ENCODE data around the gene PHLDA2. TPM values are rescaled to one million over a fixed set of nuclear protein-coding genes. Genes with fewer than 3 reads are reported as not detected.

PHLDA2 gene
- polyA plus RNA-seq, 2 donors: 19.6 to 61.7 TPM

DNA sequence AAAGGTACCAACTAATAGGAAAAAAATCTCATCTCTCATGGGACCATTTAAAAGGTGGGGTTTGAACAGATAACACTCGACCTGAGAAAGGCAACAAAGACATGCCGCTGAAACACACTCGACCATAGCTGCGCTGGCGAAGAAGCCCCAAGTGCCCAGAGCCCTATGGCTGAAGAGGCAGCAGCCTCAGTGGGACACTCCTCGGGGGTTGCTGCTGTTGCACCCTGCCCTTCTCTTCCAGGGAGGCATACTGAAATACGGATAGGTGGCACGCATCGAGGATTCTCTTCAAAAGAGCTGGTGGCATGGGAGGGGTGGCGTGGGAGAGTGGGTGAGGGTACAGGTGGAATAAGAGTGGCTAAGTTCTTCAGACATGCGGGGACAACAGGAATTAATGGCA, 18.5 kb upstream of the PHLDA2 start:
- no peaks in the 10 kb centered on the region for H3K27me3 ChIP-seq (ENCODE audit: control insufficient read depth in 1 of 2, insufficient read depth in 2 of 2, low read length in 2 of 2)
- peaks cover 5 to 35% of the 10 kb centered on the region in 2 donors for H3K36me3 ChIP-seq (ENCODE audit: control insufficient read depth in 2 of 2, insufficient read depth in 2 of 2, low read length in 1 of 2)
- no peak overlapping the region for H3K4me3 ChIP-seq (ENCODE audit: low read depth in 1 of 2, low read length in 2 of 2)
- H3K9me3 ChIP-seq (ENCODE audit: control insufficient read depth in 2 of 2, insufficient read depth in 1 of 2, low read depth in 1 of 2, low read length in 1 of 2): no peaks in the 10 kb centered on the region
- WGBS, 2 donors: 91 to 92% methylated on average over 11 of the region's 11 CpGs
- H3K4me1 ChIP-seq (ENCODE audit: control insufficient read depth in 2 of 2, insufficient read depth in 2 of 2, low read length in 1 of 2): peaks cover 0 to 7% of the 10 kb centered on the region in 2 donors
- no peak overlapping the region for H3K27ac ChIP-seq (ENCODE audit: low read depth in 2 of 2, low read length in 1 of 2)

DNA sequence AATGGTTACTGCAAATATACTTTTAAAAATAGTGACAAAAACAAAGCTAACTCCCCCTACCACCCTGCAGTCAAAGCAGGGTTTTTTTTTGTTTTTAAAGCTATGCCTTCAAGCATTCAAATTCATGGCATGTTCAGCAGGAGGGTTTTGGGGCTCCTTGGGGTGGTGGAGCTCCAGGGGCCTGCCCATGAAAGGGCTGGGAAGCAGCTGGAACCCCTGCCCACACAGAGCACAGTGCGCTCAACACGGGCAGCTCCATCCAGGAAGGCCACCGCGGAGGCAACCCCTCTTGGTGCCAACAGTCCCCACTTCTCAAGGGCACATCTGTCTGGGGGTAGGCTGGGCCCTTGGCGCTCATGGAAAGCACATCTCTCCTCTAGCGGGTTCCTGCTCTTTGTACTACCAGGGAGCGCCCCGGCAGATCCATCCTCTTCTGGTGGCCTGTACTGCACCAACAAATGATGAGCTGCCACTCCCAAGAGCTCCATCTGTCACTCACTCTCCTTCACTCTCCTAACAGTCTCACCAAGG, 16.6 kb upstream of the PHLDA2 start:
- peaks cover 0 to 26% of the 10 kb centered on the region in 2 donors for H3K36me3 ChIP-seq (ENCODE audit: control insufficient read depth in 2 of 2, insufficient read depth in 2 of 2, low read length in 1 of 2)

GRCh38 chr11:2945031-2945756, 16.0 kb upstream of the PHLDA2 start:
- Histone ChIP-seq H3K9me3 (ENCODE audit: control insufficient read depth in 2 of 2, insufficient read depth in 1 of 2, low read depth in 1 of 2, low read length in 1 of 2) (no peaks in the 10 kb centered on the region), H3K27ac (ENCODE audit: low read depth in 2 of 2, low read length in 1 of 2) (peak overlapping the region; percentile 36 to 60), H3K27me3 (ENCODE audit: control insufficient read depth in 1 of 2, insufficient read depth in 2 of 2, low read length in 2 of 2) (no peaks in the 10 kb centered on the region), H3K4me3 (ENCODE audit: low read depth in 1 of 2, low read length in 2 of 2) (no peak overlapping the region), H3K4me1 (ENCODE audit: control insufficient read depth in 2 of 2, insufficient read depth in 2 of 2, low read length in 1 of 2) (peaks cover 3 to 18% of the 10 kb centered on the region in 2 donors), H3K36me3 (ENCODE audit: control insufficient read depth in 2 of 2, insufficient read depth in 2 of 2, low read length in 1 of 2) (peaks cover 0 to 26% of the 10 kb centered on the region in 2 donors)
- 19 to 25% methylated on average over 16 of the region's 16 CpGs for WGBS, 2 donors

More for the DNA sequence above, 16.6 kb upstream of the PHLDA2 start:
- WGBS, 2 donors: 65 to 72% methylated on average over 8 of the region's 8 CpGs
- no peaks in the 10 kb centered on the region for H3K27me3 ChIP-seq (ENCODE audit: control insufficient read depth in 1 of 2, insufficient read depth in 2 of 2, low read length in 2 of 2)
- H3K9me3 ChIP-seq (ENCODE audit: control insufficient read depth in 2 of 2, insufficient read depth in 1 of 2, low read depth in 1 of 2, low read length in 1 of 2): no peaks in the 10 kb centered on the region
- H3K4me1 ChIP-seq (ENCODE audit: control insufficient read depth in 2 of 2, insufficient read depth in 2 of 2, low read length in 1 of 2): peaks cover 3 to 12% of the 10 kb centered on the region in 2 donors
- H3K27ac ChIP-seq (ENCODE audit: low read depth in 2 of 2, low read length in 1 of 2): peak overlapping the region in 1 of 2 donors; percentile 40
- H3K4me3 ChIP-seq (ENCODE audit: low read depth in 1 of 2, low read length in 2 of 2): no peak overlapping the region

GRCh38 chr11:2944530-2944929, 15.3 kb upstream of the PHLDA2 start:
- Histone ChIP-seq H3K27ac (ENCODE audit: low read depth in 2 of 2, low read length in 1 of 2) (no peak overlapping the region), H3K4me3 (ENCODE audit: low read depth in 1 of 2, low read length in 2 of 2) (no peak overlapping the region), H3K9me3 (ENCODE audit: control insufficient read depth in 2 of 2, insufficient read depth in 1 of 2, low read depth in 1 of 2, low read length in 1 of 2) (no peaks in the 10 kb centered on the region), H3K4me1 (ENCODE audit: control insufficient read depth in 2 of 2, insufficient read depth in 2 of 2, low read length in 1 of 2) (peaks cover 3 to 18% of the 10 kb centered on the region in 2 donors), H3K27me3 (ENCODE audit: control insufficient read depth in 1 of 2, insufficient read depth in 2 of 2, low read length in 2 of 2) (no peaks in the 10 kb centered on the region), H3K36me3 (ENCODE audit: control insufficient read depth in 2 of 2, insufficient read depth in 2 of 2, low read length in 1 of 2) (peaks cover 0 to 20% of the 10 kb centered on the region in 2 donors)
- 91% methylated on average over 24 of the region's 24 CpGs for WGBS, 2 donors

DNA sequence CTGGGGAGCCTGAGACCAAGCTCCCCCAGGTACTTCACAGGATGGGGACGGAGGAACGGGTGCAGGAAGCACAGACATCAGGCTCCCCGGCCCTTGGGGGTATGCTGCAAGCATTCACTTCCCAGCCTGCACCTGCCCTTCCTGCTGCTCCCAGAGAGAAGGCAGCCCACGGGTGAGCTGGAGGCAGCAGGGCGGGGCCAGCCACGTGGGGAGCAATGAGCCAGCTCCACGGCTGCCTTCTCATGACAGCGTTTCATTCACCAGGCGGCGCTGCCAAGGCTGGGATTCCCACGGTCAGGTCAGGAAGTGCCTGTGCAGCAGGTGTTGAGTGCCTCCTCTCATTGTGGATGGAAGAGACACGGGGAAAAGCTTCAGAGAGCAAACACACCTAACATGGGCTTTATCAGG, 14.5 kb upstream of the PHLDA2 start:
- H3K9me3 ChIP-seq (ENCODE audit: control insufficient read depth in 2 of 2, insufficient read depth in 1 of 2, low read depth in 1 of 2, low read length in 1 of 2): no peaks in the 10 kb centered on the region
- WGBS, 2 donors: 37 to 46% methylated on average over 12 of the region's 12 CpGs
- H3K27ac ChIP-seq (ENCODE audit: low read depth in 2 of 2, low read length in 1 of 2): peak overlapping the region; percentile 17 to 38
- H3K36me3 ChIP-seq (ENCODE audit: control insufficient read depth in 2 of 2, insufficient read depth in 2 of 2, low read length in 1 of 2): peaks cover 0 to 15% of the 10 kb centered on the region in 2 donors
- peaks cover 3 to 18% of the 10 kb centered on the region in 2 donors for H3K4me1 ChIP-seq (ENCODE audit: control insufficient read depth in 2 of 2, insufficient read depth in 2 of 2, low read length in 1 of 2)
- H3K27me3 ChIP-seq (ENCODE audit: control insufficient read depth in 1 of 2, insufficient read depth in 2 of 2, low read length in 2 of 2): no peaks in the 10 kb centered on the region
- no peak overlapping the region for H3K4me3 ChIP-seq (ENCODE audit: low read depth in 1 of 2, low read length in 2 of 2)

DNA sequence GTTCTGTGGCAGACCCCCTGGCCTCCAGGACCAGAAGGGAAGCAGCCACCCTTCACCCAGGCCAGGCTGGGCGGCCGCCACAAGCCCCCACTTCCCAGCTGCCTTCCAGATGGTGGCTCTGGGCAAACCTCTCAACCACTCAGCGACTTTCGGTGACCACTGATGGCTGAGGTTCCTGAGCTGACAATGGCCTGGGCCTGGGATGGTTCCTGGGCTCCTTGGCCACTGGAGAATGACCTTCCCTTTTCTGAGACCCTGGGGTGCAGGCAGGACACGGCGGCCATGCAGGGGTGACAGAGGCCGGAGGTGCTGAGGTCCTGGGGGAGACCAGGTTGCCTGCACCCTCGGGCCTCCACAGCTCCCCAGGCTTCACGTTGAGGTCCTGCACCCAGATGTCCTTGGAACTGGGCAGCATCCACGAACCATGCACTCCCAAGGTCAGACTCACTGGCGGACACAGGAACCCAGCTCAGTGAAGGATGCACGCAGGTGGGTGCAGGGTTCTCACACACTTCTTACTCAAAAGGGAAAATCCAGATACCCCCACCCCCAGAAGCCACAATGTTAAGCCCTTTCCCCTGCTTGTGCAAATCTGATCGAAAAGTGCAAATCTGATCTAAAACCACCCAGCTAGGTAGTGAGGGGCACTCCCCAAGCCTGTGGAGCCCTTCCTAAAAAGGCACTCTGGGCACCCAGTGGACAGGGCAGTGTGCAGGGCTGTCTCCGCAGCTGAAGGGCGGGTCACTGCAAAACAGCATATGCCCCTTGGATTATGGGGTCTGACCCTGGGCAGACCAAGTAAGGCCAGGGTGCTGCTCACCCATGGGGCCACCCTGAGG, 13.9 kb upstream of the PHLDA2 start:
- no peaks in the 10 kb centered on the region for H3K27me3 ChIP-seq (ENCODE audit: control insufficient read depth in 1 of 2, insufficient read depth in 2 of 2, low read length in 2 of 2)
- H3K36me3 ChIP-seq (ENCODE audit: control insufficient read depth in 2 of 2, insufficient read depth in 2 of 2, low read length in 1 of 2): peaks cover 0 to 9% of the 10 kb centered on the region in 2 donors
- peaks cover 3 to 18% of the 10 kb centered on the region in 2 donors for H3K4me1 ChIP-seq (ENCODE audit: control insufficient read depth in 2 of 2, insufficient read depth in 2 of 2, low read length in 1 of 2)
- 81 to 83% methylated on average over 14 to 15 of the region's 15 CpGs for WGBS, 2 donors
- H3K27ac ChIP-seq (ENCODE audit: low read depth in 2 of 2, low read length in 1 of 2): peak overlapping the region in 1 of 2 donors; percentile 17
- no peak overlapping the region for H3K4me3 ChIP-seq (ENCODE audit: low read depth in 1 of 2, low read length in 2 of 2)
- H3K9me3 ChIP-seq (ENCODE audit: control insufficient read depth in 2 of 2, insufficient read depth in 1 of 2, low read depth in 1 of 2, low read length in 1 of 2): no peaks in the 10 kb centered on the region

DNA sequence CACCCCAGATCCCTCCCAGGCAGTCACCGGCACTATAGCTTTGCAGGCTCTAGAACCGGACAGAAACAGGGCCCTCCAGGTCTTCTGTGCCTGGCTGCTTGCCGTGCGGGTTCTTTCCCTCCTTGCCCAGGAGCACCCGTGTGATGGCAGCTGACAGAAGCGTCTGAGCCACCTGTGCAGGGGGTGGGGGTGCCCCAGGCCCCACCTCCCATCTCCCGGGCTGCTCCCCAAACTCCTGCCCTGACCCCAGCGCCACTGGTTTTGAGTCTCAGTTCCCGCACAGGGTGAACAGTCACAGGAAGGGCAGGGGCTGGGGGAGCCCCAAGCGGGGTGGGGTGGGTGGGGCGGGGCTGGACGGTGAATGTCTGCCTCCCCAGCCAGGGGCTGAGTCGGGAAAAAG, 13.2 kb upstream of the PHLDA2 start:
- H3K9me3 ChIP-seq (ENCODE audit: control insufficient read depth in 2 of 2, insufficient read depth in 1 of 2, low read depth in 1 of 2, low read length in 1 of 2): peaks cover 0 to 4% of the 10 kb centered on the region in 2 donors
- H3K4me1 ChIP-seq (ENCODE audit: control insufficient read depth in 2 of 2, insufficient read depth in 2 of 2, low read length in 1 of 2): peaks cover 3 to 18% of the 10 kb centered on the region in 2 donors
- H3K4me3 ChIP-seq (ENCODE audit: low read depth in 1 of 2, low read length in 2 of 2): no peak overlapping the region
- WGBS, 2 donors: 49 to 72% methylated on average over 12 to 13 of the region's 13 CpGs
- peaks cover 0 to 7% of the 10 kb centered on the region in 2 donors for H3K36me3 ChIP-seq (ENCODE audit: control insufficient read depth in 2 of 2, insufficient read depth in 2 of 2, low read length in 1 of 2)
- H3K27ac ChIP-seq (ENCODE audit: low read depth in 2 of 2, low read length in 1 of 2): no peak overlapping the region
- H3K27me3 ChIP-seq (ENCODE audit: control insufficient read depth in 1 of 2, insufficient read depth in 2 of 2, low read length in 2 of 2): no peaks in the 10 kb centered on the region

DNA sequence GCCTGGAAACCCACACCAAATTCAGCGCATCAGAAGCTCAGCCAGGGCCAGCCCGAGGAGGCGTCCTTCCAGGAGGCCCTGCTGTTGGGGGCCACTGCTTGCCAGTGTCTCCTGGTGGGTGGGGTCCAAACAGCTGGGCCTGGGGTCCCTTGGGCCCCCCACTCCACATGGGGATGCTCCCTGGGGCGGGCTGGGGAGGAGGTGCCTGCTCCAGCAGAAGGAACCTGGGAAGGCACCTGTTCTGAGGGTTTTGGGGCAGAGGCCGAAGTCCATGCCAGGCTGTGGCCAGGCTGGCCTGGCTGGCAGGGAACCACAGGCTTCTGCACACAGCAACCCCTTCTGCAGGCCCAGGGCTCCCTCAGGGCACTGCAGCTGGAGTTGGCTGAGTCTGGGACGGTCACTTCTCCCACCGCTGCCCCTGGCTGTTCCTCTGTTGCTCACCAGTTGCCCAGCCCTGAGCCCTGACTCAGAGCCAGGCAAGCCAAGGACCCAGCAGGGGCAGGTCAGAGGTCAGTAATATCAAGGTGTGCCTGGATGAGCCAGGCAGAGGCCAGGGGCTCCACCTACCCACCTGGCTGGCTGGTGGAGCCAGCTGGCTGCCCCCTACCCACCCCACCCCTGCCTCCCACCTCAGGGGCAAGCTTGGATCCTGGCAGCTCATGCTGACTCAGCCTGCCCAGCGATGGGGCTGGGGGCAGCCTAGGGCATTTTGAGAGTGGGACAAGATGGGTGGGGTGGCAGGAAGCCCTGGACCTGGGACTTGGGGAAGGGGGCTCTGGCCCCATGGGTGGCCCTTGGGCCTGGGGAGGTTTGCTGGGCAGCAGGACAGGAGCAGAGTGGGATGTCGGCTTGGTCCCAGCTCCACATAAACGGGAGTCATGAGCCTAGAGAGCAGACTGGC, 12.0 kb upstream of the PHLDA2 start:
- Histone ChIP-seq H3K4me3 (ENCODE audit: low read depth in 1 of 2, low read length in 2 of 2) (no peak overlapping the region), H3K36me3 (ENCODE audit: control insufficient read depth in 2 of 2, insufficient read depth in 2 of 2, low read length in 1 of 2) (peaks cover 0 to 4% of the 10 kb centered on the region in 2 donors), H3K9me3 (ENCODE audit: control insufficient read depth in 2 of 2, insufficient read depth in 1 of 2, low read depth in 1 of 2, low read length in 1 of 2) (peaks cover 0 to 5% of the 10 kb centered on the region in 2 donors), H3K4me1 (ENCODE audit: control insufficient read depth in 2 of 2, insufficient read depth in 2 of 2, low read length in 1 of 2) (peaks cover 3 to 18% of the 10 kb centered on the region in 2 donors), H3K27ac (ENCODE audit: low read depth in 2 of 2, low read length in 1 of 2) (peak overlapping the region; percentile 46 to 63), H3K27me3 (ENCODE audit: control insufficient read depth in 1 of 2, insufficient read depth in 2 of 2, low read length in 2 of 2) (no peaks in the 10 kb centered on the region)
- WGBS, 2 donors: 39% methylated on average over 10 of the region's 10 CpGs
